Measurements from ENCODE around the gene CLPSL2.

Gene CLPSL2

DNA sequence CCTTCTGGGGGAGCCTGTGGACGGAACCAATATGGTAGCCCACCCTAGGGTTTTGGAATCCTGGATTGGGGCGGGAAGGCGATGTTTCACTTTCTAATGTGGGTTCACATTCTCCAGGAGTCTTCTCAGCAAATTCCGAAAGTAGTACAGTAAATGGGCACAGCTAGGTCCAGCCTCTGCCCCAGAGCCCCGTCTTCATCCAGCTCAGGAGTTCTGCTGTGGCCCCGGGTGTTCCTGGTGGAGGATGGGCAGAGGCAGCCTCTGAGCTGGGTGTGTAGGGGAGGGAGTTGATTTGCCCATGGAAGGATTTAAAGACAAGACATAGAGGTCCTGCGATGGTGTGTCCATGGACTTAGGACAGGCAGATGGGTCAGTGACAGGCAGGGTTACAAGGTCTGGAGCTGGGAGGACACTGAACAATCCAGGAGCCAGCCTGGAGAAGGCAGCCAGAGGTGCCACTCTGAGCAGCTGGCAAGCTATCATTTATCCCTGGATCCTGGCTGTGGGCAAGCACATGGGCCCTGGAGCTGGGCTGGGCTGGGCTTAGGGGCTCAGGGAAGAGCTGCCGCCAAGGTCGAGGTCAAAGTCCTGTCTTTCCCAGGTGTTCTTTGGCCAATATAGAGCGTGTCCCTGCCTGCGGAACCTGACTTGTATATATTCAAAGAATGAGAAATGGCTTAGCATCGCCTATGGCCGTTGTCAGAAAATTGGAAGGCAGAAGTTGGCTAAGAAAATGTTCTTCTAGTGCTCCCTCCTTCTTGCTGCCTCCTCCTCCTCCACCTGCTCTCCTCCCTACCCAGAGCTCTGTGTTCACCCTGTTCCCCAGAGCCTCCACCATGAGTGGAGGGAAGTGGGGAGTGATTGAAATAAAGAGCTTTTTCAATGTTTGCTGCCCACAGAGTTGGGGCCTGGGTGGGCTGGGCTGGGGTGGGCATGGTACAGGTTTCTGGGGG lies 11.1 kb downstream of the CLPSL2 start:
- DNase-seq (ENCODE audit: low spot score) = no peak

DNA sequence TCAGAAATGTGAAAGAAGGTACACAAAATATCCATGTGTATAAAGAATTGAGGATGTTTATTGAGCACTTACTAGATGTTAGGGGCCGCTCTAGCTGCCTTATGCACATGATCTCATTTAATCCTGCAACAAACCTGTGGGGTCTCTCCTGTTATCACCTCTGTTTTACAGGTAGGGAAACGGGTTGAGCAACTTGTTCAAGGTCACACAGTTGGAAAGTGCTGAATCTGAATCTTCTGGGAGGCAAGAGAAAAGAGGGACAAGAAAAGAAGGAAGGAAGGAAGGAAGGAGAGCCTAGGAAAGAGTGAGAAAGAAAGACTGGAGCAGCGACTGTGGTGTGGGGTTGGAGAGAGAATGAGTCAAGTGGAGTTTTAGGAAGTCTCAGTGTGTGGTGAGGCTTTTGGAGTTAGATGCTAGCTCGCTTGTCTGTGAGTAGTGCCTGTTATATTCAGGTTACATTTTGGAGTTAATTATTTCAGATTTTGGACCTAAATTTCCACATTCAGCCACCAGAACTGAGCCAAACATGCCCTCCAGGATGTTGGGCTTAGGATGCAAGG lies 12.1 kb downstream of the CLPSL2 start:
- no peak for DNase-seq (ENCODE audit: low spot score)

DNA sequence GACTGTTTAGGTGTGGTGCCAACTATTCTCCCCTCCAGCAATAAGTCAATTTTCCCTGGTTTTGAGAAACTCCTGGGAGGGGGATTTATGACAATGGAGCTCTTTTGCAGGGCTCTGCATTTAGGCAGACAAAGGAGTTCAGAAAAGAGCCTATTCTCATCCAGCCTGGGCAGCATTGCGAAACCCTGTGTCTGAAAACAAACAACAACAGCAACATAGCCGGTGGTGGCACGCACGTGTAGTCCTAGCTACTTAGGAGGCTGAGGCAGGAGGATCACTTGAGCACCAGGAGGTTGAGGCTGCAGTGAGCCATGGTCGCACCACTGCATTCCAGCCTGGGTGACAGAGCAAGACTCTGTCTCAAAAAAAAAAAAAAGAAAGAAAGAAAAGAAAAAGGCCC lies 14.3 kb downstream of the CLPSL2 start:
- DNase-seq (ENCODE audit: low spot score) = no peak

DNA sequence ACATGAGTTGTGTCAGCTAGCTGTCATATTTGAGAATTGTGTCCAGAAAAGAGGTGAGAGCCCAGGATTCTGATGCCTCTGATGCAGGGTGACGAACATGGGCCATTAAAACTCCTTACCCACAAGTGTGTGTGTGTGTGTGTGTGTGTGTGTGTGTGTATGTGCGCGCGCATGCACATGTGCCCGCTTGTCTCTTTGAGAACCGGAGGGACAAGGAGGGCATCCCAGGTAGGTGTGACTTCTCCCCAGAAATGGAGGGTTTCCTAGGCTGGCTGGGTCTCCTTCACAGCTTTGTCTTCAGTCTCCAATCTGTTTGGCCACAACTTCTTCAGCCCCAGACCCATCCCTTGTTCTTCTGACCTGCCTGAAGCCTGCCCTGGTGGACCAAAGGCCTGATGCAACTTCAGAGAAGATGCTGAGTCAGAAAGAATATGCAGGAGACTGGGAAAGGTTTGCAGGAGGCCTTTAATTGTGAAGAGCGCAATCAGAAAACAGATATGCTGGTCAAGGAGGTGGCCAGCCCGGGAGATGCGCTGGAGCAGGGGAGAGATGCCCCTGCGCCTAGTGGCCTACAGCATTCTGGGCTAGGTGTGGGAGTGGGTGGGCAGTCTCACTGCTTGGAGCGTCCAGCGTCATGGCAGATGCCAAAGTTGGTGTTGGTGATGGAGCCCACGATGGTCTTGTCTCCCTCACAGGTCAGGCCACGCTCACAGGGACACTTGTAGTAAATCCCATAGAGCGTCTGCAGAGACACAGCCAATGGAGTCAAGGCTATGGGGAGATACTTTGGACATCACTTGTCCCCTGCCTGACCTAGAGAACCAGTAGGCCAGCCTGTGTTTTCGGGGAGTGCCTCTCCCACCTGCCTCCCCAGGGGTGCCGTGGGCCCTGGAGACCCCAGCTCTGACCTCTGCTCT lies 18.4 kb downstream of the CLPSL2 start:
- DNase-seq (ENCODE audit: low spot score) = no peak

DNA sequence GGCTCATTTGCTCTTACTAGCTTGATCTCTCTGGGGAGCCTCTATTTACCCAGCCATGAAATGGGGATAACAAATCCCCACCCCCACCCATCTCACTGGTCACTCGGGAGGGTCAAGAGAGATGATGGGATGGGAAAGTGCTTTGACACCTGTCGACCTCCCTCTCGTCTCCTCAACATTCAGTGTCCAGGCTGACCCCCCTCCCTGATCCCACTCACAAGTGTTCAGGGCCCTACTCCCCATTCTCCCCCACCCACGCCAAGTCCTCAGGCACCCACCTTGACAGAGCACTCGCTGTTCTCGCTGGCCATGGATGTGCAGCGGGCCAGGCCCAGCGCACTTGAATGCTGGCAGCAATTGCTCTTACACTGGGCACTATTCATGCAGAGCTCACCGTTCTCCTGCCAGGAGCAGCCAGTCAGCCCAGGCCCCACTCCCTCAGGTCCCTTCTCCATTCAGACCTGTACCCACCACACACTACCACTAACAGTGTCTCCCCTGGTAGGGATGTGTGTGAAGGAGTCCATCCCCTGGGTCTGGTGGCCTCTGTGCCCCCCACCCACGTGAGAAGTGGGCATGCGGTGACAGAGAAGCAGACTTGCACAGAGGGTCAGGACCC lies 19.2 kb downstream of the CLPSL2 start:
- no peak for DNase-seq (ENCODE audit: low spot score)

DNA sequence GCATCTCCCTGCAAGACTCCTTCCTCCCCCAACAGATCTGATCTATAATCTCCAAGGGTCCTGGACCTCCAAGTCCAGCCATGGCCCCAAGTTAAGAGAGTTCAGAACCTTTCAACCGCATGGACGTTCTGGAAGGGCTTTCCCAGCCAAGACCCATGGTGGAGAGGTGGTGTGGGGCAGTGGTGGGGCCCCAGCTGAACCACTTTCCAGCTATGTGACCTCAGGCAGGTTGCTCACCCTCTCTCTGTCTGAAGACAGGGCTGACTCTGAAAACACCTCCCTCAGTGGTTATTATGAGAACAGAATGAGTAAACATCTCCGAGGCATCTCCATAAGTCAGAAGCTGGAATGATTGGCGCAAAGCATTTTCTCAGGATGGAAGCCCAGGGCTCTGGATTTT lies 19.8 kb downstream of the CLPSL2 start:
- DNase-seq (ENCODE audit: low spot score) = no peak

DNA sequence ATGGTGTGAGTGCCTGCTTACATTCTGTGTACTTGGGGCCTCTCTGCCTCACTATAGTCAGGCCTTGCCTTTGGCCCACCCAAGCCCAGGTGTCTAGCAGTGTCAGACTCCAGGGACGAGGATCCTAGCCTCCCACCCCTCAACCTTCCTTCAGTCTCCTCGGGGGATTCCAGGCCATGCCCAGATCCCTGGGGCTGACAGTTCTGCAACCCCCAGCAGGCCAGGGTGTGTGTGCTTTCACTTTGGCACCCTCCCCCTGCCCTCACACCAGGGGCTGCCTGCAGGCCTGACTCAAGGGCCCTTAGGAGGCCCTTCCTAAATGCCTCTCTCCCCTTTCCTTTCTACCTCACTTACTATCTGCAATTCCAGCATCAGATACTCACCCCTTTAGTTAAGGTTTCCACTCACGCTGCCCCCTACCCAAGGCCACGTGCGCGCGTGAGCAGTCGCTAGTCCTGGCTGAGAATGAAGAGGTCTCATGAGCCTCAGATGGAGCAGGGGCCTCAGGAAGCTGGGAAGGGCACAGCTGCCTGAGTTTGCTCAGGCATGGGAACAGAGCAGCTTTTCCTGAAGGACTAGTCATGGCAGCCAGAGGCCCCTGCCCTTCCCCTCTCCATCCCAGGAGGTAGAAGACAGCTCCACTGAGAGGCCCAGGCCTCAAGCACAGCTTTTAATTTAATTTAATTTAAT lies 21.6 kb downstream of the CLPSL2 start:
- DNase-seq (ENCODE audit: low spot score) = no peak

DNA sequence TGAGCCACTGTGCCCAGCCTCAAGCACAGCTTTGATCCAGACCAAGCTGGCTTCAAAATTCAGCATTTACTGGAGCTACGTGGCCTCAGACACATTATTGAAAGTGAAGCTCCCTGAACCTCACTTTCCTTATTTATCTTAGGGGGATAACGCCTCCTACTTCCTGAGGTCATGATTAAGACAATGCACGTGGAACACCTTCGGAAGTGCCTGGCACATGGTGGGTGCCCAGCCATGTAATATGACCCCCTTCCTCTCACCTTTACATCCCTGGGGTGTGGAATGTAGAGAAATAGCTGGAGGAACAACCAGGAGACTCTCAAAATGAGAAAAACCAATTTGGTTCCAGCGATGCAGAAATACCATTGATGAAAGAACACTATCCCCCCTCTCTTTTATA lies 22.3 kb downstream of the CLPSL2 start:
- no peak for DNase-seq (ENCODE audit: low spot score)

DNA sequence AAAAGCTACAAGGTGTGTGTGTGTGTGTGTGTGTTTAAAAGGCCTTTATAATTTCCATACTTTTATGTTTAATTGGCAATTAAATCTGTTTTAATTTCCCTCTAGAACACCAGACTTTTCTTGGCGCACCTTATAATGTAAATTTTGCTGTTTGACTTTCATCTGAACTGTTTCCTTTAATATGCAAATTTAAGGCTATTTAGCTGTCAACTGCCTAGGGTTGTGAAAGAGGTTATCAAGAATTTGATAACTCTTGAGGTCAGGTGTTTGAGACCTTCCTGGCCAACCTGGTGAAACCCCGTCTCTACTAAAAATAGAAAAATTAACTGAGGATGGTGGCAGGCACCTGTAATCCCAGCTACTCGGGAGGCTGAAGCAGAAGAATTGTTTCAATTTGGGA lies 24.8 kb downstream of the CLPSL2 start:
- DNase-seq (ENCODE audit: low spot score) = no peak

DNA sequence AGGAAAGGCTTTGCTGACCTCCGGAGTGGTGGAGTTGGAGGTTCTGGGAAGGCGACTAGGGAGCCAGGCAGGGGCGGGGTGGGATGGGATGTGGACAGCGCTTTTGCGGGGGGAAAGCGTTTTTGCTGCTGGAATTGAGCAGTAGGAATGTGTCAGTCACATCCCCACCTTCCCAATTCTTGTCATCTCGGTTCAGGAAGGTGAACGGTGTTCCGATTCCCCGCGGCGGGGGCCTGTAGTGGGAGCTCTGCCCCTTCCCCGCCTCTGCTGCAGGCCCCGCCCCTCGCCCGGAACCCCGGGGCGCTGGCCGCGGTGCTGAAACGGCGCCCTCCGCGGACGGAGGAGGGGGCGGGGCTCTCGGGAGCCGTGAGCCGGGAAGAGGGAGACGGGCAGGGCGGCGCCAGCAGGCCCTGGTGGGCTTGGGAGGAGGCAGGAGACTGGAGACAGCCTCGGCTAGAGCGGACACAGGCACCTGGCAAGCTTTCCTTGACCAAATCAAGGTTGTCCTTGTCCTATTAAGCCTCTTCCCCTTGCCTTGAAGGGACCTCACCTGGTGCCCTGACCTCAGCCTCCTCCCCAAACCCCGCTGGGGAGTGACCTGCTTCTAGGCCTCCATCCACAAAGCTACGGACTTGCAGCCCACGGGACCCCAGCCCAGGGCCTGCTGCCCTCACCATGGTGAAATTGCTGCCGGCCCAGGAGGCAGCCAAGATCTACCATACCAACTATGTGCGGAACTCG lies 28.8 kb downstream of the CLPSL2 start, which contains the start of gene LHFPL5:
LHFPL5 (plus strand) TSS at position 357 of the 741 bp plus-strand sequence; CDS start at position 676, 319 bp downstream.
- peak; percentile 74 for DNase-seq (ENCODE audit: low spot score)

DNA sequence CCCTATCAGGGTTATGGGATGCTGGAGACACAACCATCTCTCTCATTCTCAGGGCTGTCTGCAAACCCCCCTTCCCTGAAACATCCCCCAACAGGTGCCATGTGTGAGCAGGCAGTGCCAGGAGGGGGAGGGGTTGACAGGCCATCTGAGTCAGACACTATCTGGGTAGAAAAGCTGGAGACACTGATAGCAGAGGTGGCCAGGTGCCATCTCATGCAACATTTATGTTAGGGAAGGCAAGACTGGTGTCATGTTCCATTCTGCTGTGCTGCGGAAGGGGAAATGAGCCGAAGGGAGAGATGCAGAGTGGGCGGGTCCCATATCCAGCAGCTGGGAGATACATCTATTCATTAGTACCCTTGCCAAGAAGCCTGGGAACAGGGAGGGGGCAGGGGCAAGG lies 32.3 kb downstream of the CLPSL2 start:
- no peak for DNase-seq (ENCODE audit: low spot score)

DNA sequence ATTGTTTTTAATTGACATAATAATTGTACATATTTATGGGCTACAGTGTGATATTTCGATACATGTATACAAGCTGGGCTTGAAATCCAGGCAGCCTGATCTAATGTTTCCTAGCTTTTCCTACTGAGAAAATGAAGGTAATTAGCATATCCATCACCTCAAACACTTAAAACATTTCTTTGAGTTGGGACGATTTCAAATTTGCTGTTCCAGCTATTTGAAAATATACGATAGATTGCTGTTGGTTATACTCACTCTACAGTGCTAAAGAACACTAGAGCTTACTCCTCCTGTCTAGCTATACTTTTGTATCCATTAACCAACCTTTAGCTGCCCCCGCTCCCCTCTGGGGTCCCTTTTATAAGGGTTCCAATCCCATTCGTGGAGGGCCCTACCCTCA lies 33.4 kb downstream of the CLPSL2 start:
- DNase-seq (ENCODE audit: low spot score) = no peak

DNA sequence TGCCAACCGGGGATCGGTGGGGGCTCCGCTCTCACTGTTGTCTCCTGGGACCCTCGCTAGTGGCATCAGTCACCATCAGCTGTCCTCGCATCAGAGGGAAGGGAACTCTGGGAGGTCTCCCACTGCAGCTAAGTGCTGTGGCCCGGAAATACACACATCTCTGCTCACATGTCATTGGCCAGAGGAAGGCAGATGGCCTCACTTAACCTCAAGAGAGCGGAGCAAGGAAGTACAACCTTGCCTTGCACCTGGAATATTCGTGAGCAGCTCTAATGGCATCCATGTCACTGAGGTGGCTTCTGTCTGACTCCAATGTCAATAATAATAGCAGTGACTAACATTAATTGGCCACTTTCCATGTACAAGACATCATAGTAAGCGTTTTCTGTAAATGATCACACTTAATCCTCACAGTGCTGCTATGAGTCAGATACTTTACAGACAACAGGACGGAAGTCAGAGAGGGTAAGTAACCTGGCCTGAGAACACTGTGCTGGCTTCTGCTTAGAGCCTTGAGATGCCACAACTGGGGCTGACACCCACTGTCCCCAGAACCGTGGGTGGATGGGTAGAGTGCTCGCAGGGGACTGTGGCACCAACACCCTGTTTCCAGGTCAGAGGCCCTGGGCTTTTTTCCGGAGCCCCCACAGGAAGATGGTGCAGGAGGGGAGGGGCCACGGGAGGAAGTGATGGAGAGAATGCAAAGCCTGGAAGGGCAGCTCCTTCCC lies 34.7 kb downstream of the CLPSL2 start:
- peak; percentile 27 for DNase-seq (ENCODE audit: low spot score)

DNA sequence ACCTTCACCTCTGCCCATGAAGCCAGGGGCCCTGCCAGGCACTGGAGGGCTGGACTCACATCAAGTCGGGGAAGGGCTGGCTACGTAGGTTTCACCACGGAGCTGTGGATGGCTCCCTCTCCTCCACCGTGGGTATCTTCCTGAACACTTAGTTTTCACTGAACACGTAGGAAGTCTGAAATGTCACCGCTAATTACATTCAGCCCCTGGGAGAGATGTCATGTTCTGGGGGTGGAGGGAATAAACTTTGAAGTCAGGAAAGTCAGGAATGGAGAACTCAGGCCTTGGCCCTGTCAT lies 35.2 kb downstream of the CLPSL2 start:
- no peak for DNase-seq (ENCODE audit: low spot score)

DNA sequence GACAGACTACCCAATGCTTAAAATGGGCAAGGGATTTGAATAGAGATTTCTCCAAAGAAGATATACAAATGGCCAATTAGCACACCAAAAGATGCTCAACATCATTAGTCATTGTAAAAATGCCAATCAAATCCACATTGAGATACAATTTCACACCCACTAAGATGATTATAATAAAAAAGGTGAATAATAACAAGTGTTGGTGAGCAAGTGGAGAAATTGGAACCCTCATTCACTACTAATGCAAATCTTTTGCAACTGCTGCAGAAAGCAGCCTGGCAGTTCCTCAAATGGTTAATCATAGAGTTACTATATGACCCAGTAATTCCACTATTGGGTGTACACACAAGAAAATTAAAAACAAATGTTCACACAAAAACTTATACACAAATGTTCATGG lies 41.1 kb downstream of the CLPSL2 start:
- DNase-seq (ENCODE audit: low spot score) = no peak

DNA sequence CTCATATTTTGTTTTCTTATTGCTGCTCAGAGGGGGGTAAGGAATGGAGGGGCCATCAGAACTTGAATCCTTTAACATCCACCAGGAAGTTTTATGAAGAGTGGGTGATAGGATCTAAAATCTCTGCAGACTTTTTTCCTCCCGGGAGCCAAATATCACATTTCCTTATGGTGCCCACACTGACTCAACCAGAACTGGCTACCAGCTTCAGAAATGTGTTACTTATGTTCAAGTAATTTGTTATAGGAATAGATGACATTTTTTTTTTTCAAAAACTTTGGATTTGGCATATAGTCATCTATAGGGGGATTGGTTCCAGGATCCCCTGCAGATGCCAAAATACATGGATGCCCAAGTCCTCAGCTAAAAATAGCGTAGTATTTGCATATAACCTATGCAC lies 47.2 kb downstream of the CLPSL2 start:
- DNase-seq (ENCODE audit: low spot score) = no peak

DNA sequence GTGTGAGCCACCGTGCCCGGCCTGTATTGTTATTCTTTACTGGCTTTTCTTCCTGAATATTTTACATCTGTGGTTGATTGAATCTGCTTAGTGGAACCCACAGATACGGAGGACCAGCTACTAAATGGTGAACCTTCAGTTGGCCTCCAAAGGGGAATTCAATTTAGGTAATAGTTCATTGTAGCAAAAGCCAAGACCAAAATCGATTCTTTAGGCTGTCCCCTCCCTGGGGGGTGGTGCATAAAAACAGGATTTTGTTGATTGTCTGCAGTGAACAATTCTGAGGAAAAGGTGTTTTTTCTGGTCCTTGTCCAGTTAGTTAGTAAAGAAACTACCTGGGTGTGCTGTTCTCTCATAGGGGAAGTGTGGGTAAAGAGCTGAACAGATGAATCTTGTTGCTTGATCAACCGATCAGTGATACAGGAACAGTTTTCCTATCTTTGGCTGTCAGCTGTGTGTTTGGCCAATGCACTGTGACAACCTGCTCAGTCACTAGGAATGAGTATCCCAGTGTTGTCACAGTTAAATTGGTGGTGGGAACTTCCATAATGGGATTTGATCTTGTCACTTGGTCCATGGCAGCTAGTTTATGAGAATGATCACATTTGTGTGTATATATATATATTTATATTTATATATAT lies 48.3 kb downstream of the CLPSL2 start:
- DNase-seq (ENCODE audit: low spot score) = no peak

All from AG08395 (cell line).